Loucy (cell line): ENCODE data around the gene TOR4A.

Experiments used
- EZH2phosphoT487 ChIP-seq: fragments of 200-600 bp; IDR thresholded peaks from 2 replicates; pipeline ENCODE4 v1.6.1; 2018; ENCODE audit warnings: antibody characterized with exemption, mild to moderate bottlenecking, moderate library complexity, borderline replicate concordance
- TF ChIP-seq, protein P1 (sequence below): fragments of 200-600 bp; sonication (generic); conservative IDR thresholded peaks from 2 replicates; pipeline ENCODE4 v1.5.1; 2014; ENCODE audit warnings: mild to moderate bottlenecking, antibody characterized with exemption, low read length

DNA sequence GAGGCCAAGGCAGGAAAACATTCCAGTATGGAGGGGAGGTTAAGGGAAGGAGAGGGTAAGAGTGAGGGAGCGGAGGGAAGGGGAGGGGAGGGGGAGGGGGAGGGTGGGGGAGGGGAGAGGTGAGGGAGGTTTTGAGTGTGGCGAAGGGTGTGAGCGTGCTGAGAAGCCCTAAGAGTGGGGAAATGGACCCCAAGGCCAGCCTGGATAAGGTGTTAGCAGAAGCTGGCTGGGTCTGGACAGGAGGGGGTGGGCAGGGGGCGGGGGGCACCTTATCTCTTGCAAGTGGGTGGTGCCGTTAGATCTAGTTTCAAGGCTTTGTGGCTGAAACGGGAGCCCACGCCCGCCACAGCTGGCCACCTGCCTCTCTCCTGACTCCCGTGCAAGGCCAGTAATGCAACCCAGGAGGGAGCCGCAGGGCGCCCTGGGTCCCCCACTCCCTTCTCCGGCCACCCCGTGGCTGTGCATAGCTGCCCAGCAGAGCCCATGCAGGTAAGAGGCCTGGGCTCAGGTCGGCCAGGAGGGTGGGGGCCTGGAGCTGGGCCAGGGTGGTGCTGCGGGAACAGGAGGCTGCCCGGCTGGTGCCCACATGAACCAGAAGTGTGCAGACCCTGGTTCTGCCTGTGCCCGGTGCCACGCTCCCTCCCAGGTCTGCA is 49.5 kb upstream of the TOR4A start:
- TF ChIP-seq, protein P1, sequence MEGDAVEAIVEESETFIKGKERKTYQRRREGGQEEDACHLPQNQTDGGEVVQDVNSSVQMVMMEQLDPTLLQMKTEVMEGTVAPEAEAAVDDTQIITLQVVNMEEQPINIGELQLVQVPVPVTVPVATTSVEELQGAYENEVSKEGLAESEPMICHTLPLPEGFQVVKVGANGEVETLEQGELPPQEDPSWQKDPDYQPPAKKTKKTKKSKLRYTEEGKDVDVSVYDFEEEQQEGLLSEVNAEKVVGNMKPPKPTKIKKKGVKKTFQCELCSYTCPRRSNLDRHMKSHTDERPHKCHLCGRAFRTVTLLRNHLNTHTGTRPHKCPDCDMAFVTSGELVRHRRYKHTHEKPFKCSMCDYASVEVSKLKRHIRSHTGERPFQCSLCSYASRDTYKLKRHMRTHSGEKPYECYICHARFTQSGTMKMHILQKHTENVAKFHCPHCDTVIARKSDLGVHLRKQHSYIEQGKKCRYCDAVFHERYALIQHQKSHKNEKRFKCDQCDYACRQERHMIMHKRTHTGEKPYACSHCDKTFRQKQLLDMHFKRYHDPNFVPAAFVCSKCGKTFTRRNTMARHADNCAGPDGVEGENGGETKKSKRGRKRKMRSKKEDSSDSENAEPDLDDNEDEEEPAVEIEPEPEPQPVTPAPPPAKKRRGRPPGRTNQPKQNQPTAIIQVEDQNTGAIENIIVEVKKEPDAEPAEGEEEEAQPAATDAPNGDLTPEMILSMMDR: no peak
- TF ChIP-seq EZH2phosphoT487: no peak
